ENCODE data around the gene MAP2K5. TPM values are rescaled to one million over a fixed set of nuclear protein-coding genes. Genes with fewer than 3 reads are reported as not detected.

Gene MAP2K5
- total and polyA plus RNA-seq, 9 of the 15 experiments (the other 6 are each of a cell fraction or from before 2014, with no cell fraction given), result 0.41 to 16.5 (median 7.5) TPM

- no peak for TF ChIP-seq MLLT1 (IDR thresholded peaks at IDR 0.05)
- no peak for TF ChIP-seq ZNF518B (CRISPR knock-in tag; IDR thresholded peaks at IDR 0.05)
- TF ChIP-seq, protein P1, sequence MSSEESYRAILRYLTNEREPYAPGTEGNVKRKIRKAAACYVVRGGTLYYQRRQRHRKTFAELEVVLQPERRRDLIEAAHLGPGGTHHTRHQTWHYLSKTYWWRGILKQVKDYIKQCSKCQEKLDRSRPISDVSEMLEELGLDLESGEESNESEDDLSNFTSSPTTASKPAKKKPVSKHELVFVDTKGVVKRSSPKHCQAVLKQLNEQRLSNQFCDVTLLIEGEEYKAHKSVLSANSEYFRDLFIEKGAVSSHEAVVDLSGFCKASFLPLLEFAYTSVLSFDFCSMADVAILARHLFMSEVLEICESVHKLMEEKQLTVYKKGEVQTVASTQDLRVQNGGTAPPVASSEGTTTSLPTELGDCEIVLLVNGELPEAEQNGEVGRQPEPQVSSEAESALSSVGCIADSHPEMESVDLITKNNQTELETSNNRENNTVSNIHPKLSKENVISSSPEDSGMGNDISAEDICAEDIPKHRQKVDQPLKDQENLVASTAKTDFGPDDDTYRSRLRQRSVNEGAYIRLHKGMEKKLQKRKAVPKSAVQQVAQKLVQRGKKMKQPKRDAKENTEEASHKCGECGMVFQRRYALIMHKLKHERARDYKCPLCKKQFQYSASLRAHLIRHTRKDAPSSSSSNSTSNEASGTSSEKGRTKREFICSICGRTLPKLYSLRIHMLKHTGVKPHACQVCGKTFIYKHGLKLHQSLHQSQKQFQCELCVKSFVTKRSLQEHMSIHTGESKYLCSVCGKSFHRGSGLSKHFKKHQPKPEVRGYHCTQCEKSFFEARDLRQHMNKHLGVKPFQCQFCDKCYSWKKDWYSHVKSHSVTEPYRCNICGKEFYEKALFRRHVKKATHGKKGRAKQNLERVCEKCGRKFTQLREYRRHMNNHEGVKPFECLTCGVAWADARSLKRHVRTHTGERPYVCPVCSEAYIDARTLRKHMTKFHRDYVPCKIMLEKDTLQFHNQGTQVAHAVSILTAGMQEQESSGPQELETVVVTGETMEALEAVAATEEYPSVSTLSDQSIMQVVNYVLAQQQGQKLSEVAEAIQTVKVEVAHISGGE (CRISPR knock-in tag; IDR thresholded peaks at IDR 0.05), result no peak
- TF ChIP-seq GABPB2 (CRISPR knock-in tag; conservative IDR thresholded peaks at IDR 0.05), result no peak
- TF ChIP-seq RBBP5 (IDR thresholded peaks at IDR 0.05; ENCODE audit: borderline replicate concordance, insufficient read depth, low read length, poor library complexity, severe bottlenecking), result no peak
- no peak for TF ChIP-seq SAFB2 (IDR thresholded peaks at IDR 0.05; ENCODE audit: borderline replicate concordance, low read depth, low read length, severe bottlenecking)
- peak; percentile 44 for TF ChIP-seq TEAD4 (IDR thresholded peaks at IDR 0.05; ENCODE audit: low read length)
- no peak for TF ChIP-seq TEAD4 (CRISPR knock-in tag; IDR thresholded peaks at IDR 0.05; ENCODE audit: borderline replicate concordance)
- TF ChIP-seq RBM22 (IDR thresholded peaks at IDR 0.05; ENCODE audit: low read depth, low read length, poor library complexity, severe bottlenecking), result no peak
- peak; percentile 50; the same call in 1 of the 2 replicates for TF ChIP-seq TAL1 (IDR thresholded peaks at IDR 0.05)
- no peak for TF ChIP-seq STAT5A (IDR thresholded peaks at IDR 0.05; ENCODE audit: borderline replicate concordance, low read length)
- no peak for TF ChIP-seq HMBOX1 (IDR thresholded peaks at IDR 0.05)
- TF ChIP-seq, protein P2, sequence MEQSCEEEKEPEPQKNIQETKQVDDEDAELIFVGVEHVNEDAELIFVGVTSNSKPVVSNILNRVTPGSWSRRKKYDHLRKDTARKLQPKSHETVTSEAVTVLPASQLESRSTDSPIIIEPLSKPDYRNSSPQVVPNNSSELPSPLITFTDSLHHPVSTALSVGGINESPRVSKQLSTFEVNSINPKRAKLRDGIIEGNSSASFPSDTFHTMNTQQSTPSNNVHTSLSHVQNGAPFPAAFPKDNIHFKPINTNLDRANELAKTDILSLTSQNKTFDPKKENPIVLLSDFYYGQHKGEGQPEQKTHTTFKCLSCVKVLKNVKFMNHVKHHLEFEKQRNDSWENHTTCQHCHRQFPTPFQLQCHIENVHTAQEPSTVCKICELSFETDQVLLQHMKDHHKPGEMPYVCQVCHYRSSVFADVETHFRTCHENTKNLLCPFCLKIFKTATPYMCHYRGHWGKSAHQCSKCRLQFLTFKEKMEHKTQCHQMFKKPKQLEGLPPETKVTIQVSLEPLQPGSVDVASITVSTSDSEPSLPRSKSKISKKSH (CRISPR knock-in tag; IDR thresholded peaks at IDR 0.05), result no peak
- no peak for TF ChIP-seq ZNF274 (IDR thresholded peaks at IDR 0.05; ENCODE audit: borderline replicate concordance, low read depth, low read length)
- TF ChIP-seq GTF2A2 (tag; IDR thresholded peaks at IDR 0.05), result no peak
- no peak for TF ChIP-seq KLF16 (IDR thresholded peaks at IDR 0.05)
- no peak for TF ChIP-seq PURB (CRISPR knock-in tag; IDR thresholded peaks at IDR 0.05; ENCODE audit: low read depth)
Measured at GRCh38 chr15:67680641-67681040, 138.1 kb downstream of the MAP2K5 start (continued).
